ENCODE data around the gene ZNF627.
"Not testable (repeated sequence)": the region's sequence is repeated elsewhere in the genome, so short reads cannot be mapped to it uniquely, and the experiment has no call there.

The ZNF627 gene

DNA sequence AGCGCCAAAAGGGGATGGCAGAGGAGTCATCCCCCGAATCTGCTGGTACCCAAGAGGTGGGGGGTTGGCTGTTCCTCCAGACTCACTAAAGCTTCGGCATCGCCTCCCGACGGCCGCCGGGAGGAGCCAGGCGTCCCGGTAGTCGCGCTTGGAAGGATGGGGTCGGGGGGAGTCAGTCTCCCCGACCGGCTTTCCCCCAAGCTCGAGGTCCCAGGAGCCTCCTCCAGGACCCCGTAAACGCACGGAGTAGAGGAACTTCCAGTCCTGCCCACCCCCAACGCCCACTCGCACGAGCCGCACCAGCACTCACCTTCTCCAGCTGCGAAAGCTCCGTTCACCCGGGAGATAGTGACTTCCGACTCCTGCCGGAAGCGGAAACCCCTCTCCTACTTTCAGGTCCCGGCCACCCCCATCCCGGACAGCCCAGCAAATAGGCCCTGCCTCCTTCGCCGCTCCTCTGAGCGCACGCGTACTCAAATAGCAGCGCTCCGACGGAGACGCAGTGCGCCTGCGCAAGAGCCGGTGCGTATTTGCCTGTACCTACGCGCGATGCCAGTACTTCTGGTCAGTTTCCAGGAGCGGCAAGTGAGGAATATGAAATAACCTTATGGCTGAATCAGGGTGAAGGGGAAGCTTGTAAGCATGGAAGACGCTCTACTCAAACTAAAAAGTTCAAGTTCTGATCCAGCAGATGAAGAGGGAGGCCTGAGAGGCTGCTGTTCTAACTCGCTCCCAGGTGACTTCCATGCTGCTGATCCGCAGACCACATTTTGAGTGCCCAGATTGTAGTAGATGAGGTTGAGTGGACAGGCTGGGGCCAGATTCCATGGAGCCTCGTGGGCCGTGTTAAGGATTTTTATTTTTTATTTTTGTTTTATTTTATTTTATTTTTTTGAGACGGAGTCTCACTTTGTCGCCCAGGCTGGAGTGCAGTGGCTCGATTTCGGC, 38.1 kb upstream of the ZNF627 start, which contains the start of gene ELOF1:
TSS of gene ELOF1 (minus strand) at position 350 of the 948 bp plus-strand sequence. CDS start 4,883 bp downstream, outside the sequence.
- H3K27me3 ChIP-seq (ENCODE audit: control insufficient read depth, insufficient read depth, low read length), result no peaks in the 10 kb centered on the region
- no peaks in the 10 kb centered on the region for H3K9me3 ChIP-seq (ENCODE audit: control insufficient read depth, insufficient read depth, low read depth, low read length)
- H3K36me3 ChIP-seq (ENCODE audit: control insufficient read depth, insufficient read depth, low read length), result peaks cover 10% of the 10 kb centered on the region
- peaks cover 4% of the 10 kb centered on the region for H3K4me1 ChIP-seq (ENCODE audit: control insufficient read depth, insufficient read depth, low read length)
- peak within 1 kb of the TSS; percentile 75 for H3K9ac ChIP-seq (ENCODE audit: low read length)
- H3K27ac ChIP-seq (ENCODE audit: low read depth, low read length), result no peak within 1 kb of the TSS; the same call in 1 of the 2 replicates
- H3K4me3 ChIP-seq (ENCODE audit: low read depth, low read length), result peak within 1 kb of the TSS; percentile 83

DNA sequence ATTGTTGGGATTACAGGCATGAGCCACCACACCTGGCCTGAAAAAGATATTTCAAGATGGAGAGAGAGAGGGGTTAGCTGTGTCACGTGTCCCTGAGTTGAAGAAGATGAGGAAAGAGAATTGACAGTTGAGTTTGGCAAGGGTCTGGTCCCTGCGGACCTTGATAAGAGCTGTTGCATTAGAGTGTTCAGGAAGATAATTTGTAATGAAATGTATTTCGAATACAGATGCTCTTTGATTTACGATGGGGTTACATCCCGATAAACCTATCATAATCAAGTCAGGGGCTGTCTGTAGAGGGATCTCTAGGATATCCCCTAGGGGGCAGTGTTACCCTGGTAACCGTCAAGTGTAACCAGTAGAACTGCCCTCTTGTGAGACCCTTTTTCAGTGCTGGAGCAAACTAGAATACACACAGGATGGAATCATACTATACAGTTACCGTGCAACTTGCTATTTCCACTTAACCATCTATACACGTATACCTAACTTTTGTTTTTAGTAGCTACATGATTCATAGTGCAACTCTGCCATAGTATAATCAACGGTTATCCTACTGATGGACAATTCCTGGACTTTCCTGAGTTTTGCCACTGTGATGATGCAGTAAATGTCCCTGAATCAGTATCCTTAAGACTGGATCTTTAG, 36.8 kb upstream of the ZNF627 start:
- peak overlapping the region; percentile 83; the same call in 1 of the 2 replicates for H3K4me3 ChIP-seq (ENCODE audit: low read depth, low read length)
- H3K4me1 ChIP-seq (ENCODE audit: control insufficient read depth, insufficient read depth, low read length), result peaks cover 4% of the 10 kb centered on the region
- H3K27me3 ChIP-seq (ENCODE audit: control insufficient read depth, insufficient read depth, low read length), result no peaks in the 10 kb centered on the region
- H3K9ac ChIP-seq (ENCODE audit: low read length), result no peak overlapping the region
- no peak overlapping the region for H3K27ac ChIP-seq (ENCODE audit: low read depth, low read length)
- H3K36me3 ChIP-seq (ENCODE audit: control insufficient read depth, insufficient read depth, low read length), result peaks cover 2% of the 10 kb centered on the region; the same call in 1 of the 2 replicates
- no peaks in the 10 kb centered on the region for H3K9me3 ChIP-seq (ENCODE audit: control insufficient read depth, insufficient read depth, low read depth, low read length)

DNA sequence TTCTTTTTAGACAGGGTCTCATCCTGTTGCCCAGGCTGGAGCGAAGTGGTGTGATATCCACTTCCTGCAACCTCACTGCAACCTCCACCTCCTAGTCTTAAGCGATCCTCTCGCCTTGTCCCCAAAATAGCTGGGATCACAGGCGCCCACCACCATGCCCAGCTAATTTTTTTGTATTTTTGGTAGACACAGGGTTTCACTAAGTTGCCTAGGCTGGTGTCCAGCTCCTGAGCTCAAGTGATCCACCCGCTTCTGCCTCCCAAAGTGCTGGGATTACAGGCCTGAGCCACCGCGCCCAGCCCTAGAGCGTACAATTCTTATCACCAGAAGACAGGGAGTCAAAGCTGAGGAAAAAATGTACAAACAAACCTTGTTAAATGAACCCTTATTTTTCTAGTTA, 33.8 kb upstream of the ZNF627 start:
- H3K27me3 ChIP-seq (ENCODE audit: control insufficient read depth, insufficient read depth, low read length), result no peaks in the 10 kb centered on the region
- H3K36me3 ChIP-seq (ENCODE audit: control insufficient read depth, insufficient read depth, low read length), result no peaks in the 10 kb centered on the region
- no peak overlapping the region for H3K9ac ChIP-seq (ENCODE audit: low read length)
- no peak overlapping the region for H3K27ac ChIP-seq (ENCODE audit: low read depth, low read length)
- H3K4me1 ChIP-seq (ENCODE audit: control insufficient read depth, insufficient read depth, low read length), result no peaks in the 10 kb centered on the region
- H3K4me3 ChIP-seq (ENCODE audit: low read depth, low read length), result no peak overlapping the region
- H3K9me3 ChIP-seq (ENCODE audit: control insufficient read depth, insufficient read depth, low read depth, low read length), result no peaks in the 10 kb centered on the region

DNA sequence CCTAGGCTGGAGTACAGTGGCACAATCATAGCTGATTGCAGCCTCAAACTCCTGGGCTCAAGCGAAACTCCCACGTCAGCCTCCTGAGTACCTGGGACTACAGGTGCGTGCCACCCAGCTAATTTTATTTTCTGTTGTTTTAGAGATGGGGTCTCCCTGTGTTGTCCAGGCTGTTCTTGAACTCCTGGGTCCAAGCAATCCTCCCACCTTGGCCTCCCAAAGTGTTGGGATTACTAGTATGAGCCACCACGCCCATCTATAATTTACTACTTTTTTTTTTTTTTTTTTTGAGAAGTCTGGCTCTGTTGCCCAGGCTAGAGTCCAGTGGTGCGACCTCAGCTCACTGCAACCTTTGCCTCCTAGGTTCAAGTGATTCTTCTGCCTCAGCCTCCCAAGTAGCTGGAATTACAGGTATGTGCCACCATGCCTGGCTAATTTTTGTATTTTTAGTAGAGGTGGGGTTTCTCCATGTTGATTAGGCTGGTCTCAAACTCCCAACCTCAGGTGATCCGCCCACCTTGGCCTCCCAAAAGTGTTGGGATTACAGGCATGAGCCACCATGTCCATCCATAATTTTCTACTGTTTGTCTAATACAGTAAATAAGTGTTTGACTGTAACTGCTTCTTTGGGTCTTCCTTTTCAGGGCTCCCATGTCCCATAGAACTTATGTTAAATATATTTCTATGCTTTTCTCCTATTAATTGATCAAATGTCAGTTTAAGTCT, 33.0 kb upstream of the ZNF627 start:
- not testable (repeated sequence) for H3K27ac ChIP-seq (ENCODE audit: low read depth, low read length)

DNA sequence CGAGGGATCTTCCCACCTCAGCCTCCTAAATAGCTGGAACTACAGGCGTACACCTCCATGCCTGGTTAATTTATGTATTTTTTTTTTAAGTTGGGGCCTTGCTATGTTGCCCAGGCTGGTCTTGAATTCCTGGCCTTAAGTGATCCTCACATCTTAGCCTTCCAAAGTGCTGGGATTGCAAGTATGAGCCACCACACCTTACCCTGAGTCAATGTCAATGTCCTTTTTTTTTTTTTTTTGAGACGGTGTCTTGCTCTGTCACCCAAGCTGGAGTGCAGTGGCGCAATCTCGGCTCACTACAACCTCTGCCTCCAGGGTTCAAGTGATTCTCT, 31.7 kb upstream of the ZNF627 start:
- H3K27ac ChIP-seq (ENCODE audit: low read depth, low read length); H3K36me3 ChIP-seq (ENCODE audit: control insufficient read depth, insufficient read depth, low read length); H3K4me3 ChIP-seq (ENCODE audit: low read depth, low read length); H3K9me3 ChIP-seq (ENCODE audit: control insufficient read depth, insufficient read depth, low read depth, low read length); H3K27me3 ChIP-seq (ENCODE audit: control insufficient read depth, insufficient read depth, low read length); H3K4me1 ChIP-seq (ENCODE audit: control insufficient read depth, insufficient read depth, low read length); H3K9ac ChIP-seq (ENCODE audit: low read length): not testable (repeated sequence)

More for the DNA sequence above, 33.0 kb upstream of the ZNF627 start:
- not testable (repeated sequence) for H3K4me1 ChIP-seq (ENCODE audit: control insufficient read depth, insufficient read depth, low read length); H3K9me3 ChIP-seq (ENCODE audit: control insufficient read depth, insufficient read depth, low read depth, low read length); H3K36me3 ChIP-seq (ENCODE audit: control insufficient read depth, insufficient read depth, low read length); H3K27me3 ChIP-seq (ENCODE audit: control insufficient read depth, insufficient read depth, low read length); H3K4me3 ChIP-seq (ENCODE audit: low read depth, low read length); H3K9ac ChIP-seq (ENCODE audit: low read length)

DNA sequence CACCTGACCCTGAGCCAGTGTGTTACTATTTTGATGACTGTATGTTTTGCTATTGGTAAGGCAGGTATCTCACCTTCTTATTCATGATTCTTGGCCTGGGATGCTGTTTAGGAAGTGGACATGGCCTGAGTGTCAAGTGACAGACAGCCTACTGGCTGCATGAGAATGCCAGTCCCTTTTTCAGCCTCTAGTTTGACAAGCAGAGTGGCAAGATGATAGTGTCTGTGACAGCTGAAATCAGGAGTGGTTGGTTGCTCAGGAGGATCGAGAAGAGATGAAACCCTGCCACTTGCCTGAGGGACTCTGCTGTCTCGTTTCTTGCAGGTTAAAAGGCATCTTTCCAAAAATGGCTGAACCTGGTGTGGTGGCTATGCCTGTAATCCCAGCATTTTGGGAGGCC, 31.1 kb upstream of the ZNF627 start:
- Histone ChIP-seq H3K9me3 (ENCODE audit: control insufficient read depth, insufficient read depth, low read depth, low read length) (no peaks in the 10 kb centered on the region), H3K27ac (ENCODE audit: low read depth, low read length) (no peak overlapping the region), H3K36me3 (ENCODE audit: control insufficient read depth, insufficient read depth, low read length) (no peaks in the 10 kb centered on the region), H3K4me1 (ENCODE audit: control insufficient read depth, insufficient read depth, low read length) (no peaks in the 10 kb centered on the region), H3K9ac (ENCODE audit: low read length) (no peak overlapping the region), H3K27me3 (ENCODE audit: control insufficient read depth, insufficient read depth, low read length) (no peaks in the 10 kb centered on the region), H3K4me3 (ENCODE audit: low read depth, low read length) (no peak overlapping the region)

DNA sequence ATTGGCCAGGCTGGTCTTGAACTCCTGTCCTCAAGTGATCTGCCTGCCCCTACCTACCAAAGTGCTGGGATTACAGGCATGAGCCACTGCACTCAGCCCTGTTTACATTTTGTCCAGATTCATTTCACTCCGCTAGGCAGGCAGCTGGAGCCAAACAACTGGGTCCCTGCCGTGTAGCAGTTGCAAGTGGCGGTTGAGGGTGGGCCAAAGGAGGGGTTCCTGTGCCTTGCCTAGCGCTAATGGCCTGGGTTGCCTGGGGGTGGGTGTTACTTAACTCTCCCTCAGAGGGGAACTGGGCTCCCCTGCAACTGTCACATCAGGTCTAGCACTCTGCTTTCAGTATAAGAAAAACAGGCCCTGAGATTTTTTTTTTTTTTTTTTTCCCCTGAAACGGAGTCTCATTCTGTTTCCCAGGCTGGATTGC, 27.2 kb upstream of the ZNF627 start:
- Histone ChIP-seq H3K36me3 (ENCODE audit: control insufficient read depth, insufficient read depth, low read length) (no peaks in the 10 kb centered on the region), H3K27ac (ENCODE audit: low read depth, low read length) (no peak overlapping the region), H3K9me3 (ENCODE audit: control insufficient read depth, insufficient read depth, low read depth, low read length) (no peaks in the 10 kb centered on the region), H3K27me3 (ENCODE audit: control insufficient read depth, insufficient read depth, low read length) (no peaks in the 10 kb centered on the region), H3K4me3 (ENCODE audit: low read depth, low read length) (no peak overlapping the region), H3K9ac (ENCODE audit: low read length) (no peak overlapping the region), H3K4me1 (ENCODE audit: control insufficient read depth, insufficient read depth, low read length) (no peaks in the 10 kb centered on the region)

DNA sequence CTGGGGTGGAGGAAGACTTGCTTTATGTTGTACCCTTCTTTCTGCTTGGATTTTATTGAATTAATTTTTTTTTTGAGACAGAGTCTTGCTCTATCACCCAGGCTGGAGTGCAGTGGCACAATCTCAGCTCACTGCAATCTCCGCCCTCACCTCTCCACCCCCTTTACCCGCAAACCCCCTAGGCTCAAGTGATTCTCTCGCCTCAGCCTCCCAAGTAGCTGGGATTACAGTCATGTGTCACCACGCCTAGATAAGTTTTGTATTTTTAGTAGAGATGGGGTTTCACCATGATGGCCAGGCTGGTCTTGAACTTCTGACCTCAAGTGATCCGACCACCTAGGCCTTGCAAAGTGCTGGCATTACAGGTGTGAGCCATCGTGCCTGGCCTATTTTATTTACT, 23.9 kb upstream of the ZNF627 start:
- not testable (repeated sequence) for H3K36me3 ChIP-seq (ENCODE audit: control insufficient read depth, insufficient read depth, low read length); H3K9ac ChIP-seq (ENCODE audit: low read length); H3K27me3 ChIP-seq (ENCODE audit: control insufficient read depth, insufficient read depth, low read length); H3K9me3 ChIP-seq (ENCODE audit: control insufficient read depth, insufficient read depth, low read depth, low read length); H3K27ac ChIP-seq (ENCODE audit: low read depth, low read length); H3K4me3 ChIP-seq (ENCODE audit: low read depth, low read length)
- peaks cover 10% of the 10 kb centered on the region; the same call in 1 of the 2 replicates for H3K4me1 ChIP-seq (ENCODE audit: control insufficient read depth, insufficient read depth, low read length)

DNA sequence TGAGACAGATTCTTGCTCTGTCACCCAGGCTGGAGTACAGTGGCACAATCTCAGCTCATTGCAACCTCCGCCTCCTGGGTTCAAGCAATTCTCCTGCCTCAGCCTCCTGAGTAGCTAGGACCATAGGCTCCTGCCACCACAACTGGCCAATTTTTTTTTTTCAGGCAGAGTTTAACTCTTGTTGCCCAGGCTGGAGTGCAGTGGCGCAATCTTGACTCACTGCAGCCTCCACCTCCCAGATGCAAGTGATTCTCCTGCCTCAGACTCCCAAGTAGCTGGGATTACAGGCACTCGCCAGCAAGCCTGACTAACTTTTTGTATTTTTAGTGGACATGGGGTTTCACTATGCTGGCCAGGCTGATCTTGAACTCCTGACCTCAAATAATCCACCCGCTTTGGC, 23.5 kb upstream of the ZNF627 start:
- peaks cover 11% of the 10 kb centered on the region; the same call in 1 of the 2 replicates for H3K4me1 ChIP-seq (ENCODE audit: control insufficient read depth, insufficient read depth, low read length)
- not testable (repeated sequence) for H3K9ac ChIP-seq (ENCODE audit: low read length); H3K27ac ChIP-seq (ENCODE audit: low read depth, low read length); H3K27me3 ChIP-seq (ENCODE audit: control insufficient read depth, insufficient read depth, low read length); H3K9me3 ChIP-seq (ENCODE audit: control insufficient read depth, insufficient read depth, low read depth, low read length); H3K4me3 ChIP-seq (ENCODE audit: low read depth, low read length); H3K36me3 ChIP-seq (ENCODE audit: control insufficient read depth, insufficient read depth, low read length)

DNA sequence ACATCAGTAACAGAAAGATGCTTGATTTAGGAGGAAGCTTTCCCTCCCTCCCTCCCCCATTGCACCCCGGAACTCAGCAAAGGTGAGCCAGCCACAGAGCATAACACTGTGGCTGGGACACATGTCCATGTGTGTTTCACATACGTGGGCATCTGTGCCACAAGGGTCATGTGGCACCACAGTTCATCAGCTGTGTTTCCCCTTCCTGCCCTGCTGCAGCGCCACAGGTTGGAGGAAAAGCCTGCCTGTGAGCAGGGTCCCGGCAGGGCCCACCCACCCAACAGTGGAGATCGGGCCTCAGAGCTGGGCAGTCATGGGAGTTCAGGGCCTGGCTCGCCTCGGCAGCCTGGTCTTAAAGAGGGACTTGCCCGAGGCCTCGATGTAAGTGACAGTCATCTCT, 22.6 kb upstream of the ZNF627 start:
- H3K36me3 ChIP-seq (ENCODE audit: control insufficient read depth, insufficient read depth, low read length), result no peaks in the 10 kb centered on the region
- H3K9ac ChIP-seq (ENCODE audit: low read length), result no peak overlapping the region
- H3K27ac ChIP-seq (ENCODE audit: low read depth, low read length), result no peak overlapping the region
- H3K27me3 ChIP-seq (ENCODE audit: control insufficient read depth, insufficient read depth, low read length), result no peaks in the 10 kb centered on the region; the same call in 1 of the 2 replicates
- H3K9me3 ChIP-seq (ENCODE audit: control insufficient read depth, insufficient read depth, low read depth, low read length), result no peaks in the 10 kb centered on the region
- H3K4me1 ChIP-seq (ENCODE audit: control insufficient read depth, insufficient read depth, low read length), result peaks cover 11% of the 10 kb centered on the region; the same call in 1 of the 2 replicates
- H3K4me3 ChIP-seq (ENCODE audit: low read depth, low read length), result no peak overlapping the region

Data from HUES6 (cell line).